DMS53 (cell line): Measurements from ENCODE around the gene ESAM.

Source experiments
- DNase-seq: peaks from one replicate; lab custom pipeline; 2025; lab: John Stamatoyannopoulos, UW

Gene ESAM

GRCh38 chr11:124729571-124729970 lies 32.5 kb downstream of the ESAM start:
- no peak for DNase-seq

- no peak for DNase-seq
Observed at GRCh38 chr11:124728134-124728533, 34.0 kb downstream of the ESAM start.

DNA sequence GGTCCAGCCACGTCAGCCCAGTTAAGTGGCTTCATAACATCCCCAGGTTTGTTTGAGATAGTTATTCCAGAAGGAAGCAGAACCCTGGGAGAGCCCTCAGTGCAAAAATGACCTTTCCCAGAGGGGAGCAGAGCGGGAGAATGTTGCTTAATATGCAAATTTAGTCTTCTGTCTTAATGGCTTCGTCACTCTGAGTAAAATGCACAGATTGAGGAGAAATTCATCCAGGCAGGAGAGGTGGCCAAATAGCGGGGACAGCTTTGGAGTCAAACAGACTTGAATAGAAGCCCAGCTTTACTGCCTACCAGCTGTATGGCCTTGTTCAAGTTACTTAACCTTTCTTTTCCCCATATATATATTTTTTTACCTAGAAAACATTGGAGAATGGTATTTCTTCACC lies 34.6 kb downstream of the ESAM start:
- no peak for DNase-seq

GRCh38 chr11:124725719-124726105 lies 36.4 kb downstream of the ESAM start:
- peak; percentile 36 for DNase-seq

DNA sequence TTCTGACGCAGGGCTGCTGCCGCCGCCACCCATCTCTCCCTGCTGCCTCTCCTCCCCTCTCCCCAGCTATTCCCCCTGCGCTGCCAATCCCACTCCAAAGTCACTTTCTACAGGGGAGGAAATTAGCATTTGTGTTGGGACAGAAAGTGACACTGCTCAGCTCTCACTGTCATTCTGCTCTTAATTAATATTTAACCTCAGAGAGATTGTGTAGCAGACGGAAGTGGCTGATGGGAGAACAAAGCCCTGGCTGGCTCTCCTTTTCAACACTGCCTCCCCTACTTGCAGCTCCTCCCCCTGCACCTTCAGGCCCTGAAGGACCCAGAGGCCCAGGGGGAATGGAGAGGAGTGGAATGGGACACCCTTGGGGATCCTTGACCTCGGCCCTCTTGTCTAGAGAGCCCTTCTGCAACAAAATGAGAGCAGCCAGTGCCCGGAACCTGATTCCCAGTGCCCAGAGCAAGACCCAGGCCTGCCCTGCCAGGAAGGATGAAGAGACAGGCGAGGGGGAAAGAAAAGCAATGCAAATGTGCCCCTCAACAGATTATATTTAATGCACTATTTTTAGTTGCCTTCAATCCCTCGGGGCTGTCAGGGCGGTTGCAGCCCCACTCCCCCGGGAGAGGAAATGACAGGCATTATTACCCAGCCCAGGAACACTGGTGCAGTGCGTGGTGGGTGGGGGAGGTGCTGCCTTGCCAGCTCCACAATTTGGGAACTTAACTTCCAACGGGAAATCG lies 36.9 kb downstream of the ESAM start:
- peak; percentile 93 for DNase-seq

- no peak for DNase-seq
Observed at GRCh38 chr11:124722176-124722575, 39.9 kb downstream of the ESAM start.

DNA sequence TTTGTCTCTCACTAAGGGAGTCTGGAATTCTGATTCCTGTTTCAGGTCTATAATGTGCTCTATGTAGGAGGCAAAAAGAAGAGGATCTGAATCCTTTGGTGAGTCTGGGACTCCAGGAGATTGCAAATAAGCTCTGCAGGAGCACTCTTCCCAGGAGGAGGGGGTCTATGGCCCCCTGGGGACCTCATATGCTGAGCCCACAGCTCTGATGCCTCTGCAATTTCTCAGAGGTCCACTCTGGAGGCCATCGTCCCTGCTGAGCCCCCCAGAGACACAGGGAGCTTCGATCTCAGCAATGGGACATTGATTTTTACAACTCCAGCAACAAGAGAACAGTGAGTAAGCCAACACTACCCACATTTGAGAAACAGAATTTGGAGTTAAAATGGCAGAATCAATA lies 42.6 kb downstream of the ESAM start:
- DNase-seq, result no peak

- no peak for DNase-seq
Observed at GRCh38 chr11:124718801-124719200, 43.3 kb downstream of the ESAM start.

- peak; percentile 64 for DNase-seq
Observed at GRCh38 chr11:124717786-124718651, 44.1 kb downstream of the ESAM start.

- DNase-seq, result no peak
Observed at GRCh38 chr11:124717421-124717785, 44.7 kb downstream of the ESAM start.

DNA sequence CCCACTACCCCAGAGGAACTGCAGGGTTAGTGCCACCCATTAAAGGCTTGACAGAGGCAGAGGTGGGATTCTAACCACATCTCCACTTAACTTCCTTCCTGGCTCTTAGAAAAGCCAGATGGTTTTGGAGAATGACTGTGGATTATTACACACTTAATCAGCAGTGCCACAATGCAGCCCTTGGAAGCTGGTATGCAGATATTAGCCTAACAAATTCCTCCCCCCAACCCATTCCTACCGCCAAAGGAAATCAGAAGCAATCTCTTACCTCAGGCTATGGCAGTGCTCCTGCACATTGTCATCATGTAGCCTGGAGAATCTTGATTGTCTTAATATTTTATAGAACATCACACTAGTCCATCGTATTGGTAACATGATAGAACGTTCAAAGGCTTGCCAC lies 45.5 kb downstream of the ESAM start:
- no peak for DNase-seq

DNA sequence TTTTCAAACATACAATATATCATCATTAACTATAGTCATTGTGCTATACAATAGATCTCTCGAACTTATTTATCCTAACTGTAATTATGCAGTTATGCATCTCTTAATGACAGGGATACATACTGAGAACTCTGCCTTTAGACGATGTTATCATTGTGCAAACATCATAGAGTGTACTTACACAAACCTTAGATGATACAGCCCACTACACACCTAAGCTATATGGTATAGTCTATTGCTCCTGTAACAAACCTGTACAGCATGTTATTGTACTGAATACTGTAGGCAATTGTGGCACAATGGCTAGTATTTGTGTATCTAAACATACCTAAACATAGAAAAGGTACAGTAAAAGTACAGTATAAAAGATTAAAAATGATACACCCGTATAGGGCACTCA lies 49.7 kb downstream of the ESAM start:
- DNase-seq, result no peak

GRCh38 chr11:124707829-124708228 lies 54.3 kb downstream of the ESAM start:
- DNase-seq, result no peak
